Measurements from ENCODE around the gene DGAT2L6.

DNA sequence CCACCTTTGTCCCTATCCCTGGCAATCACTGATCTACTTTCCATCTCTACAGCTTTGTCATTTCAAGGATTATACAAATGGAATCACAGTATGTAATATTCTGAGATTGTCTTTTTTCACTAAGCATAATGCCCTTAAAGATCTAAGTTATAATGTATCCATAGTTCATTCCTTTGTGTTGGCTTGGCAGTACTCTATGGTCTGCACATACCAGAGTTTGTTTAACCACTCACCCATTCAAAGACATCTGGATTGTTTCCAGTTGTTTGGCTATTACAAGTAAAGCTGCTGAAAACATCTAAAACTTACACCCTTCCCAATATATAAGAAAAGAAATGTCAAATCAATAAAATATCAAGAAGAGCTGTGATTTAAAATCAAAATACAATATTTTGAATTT is 31.2 kb downstream of the DGAT2L6 start:
- no peak for TF ChIP-seq CTCF (conservative IDR thresholded peaks at IDR 0.05)
- TF ChIP-seq ZFX (IDR thresholded peaks at IDR 0.05): no peak

Data from C4-2B (cell line).